HEK293T (cell line): ENCODE data around the gene KRT13.

Experiments used
- CTCF ChIA-PET: fragments of 350-600 bp; formaldehyde crosslinking; extraction: SDS; loops from one replicate; lab custom pipeline; 2021; ENCODE audit warnings: antibody characterized with exemption, inconsistent platforms; lab: Yijun Ruan, JAX
- POLR2A ChIA-PET: fragments of 350-600 bp; formaldehyde crosslinking; extraction: SDS; loops from one replicate; lab custom pipeline; 2020; ENCODE audit warnings: antibody characterized with exemption, inconsistent platforms; lab: Yijun Ruan, JAX
- DNase-seq: peaks from one replicate; pipeline ENCODE4 v3.0.0; 2012; ENCODE audit warnings: mixed read lengths; ENCODE audit errors: extremely low spot score
- ARNT ChIP-seq: fragments of 450-650 bp; IDR thresholded peaks from 2 replicates; pipeline ENCODE4 v1.6.1; 2017; ENCODE audit warnings: mild to moderate bottlenecking
- BHLHE40 ChIP-seq: fragments of 450-650 bp; IDR thresholded peaks from 2 replicates; pipeline ENCODE4 v1.6.1; 2016; ENCODE audit warnings: mild to moderate bottlenecking, moderate library complexity, borderline replicate concordance
- CTBP1 ChIP-seq: fragments of 450-650 bp; IDR thresholded peaks from 2 replicates; pipeline ENCODE4 v1.6.1; 2016; ENCODE audit warnings: borderline replicate concordance
- ELF4 ChIP-seq: fragments of 450-650 bp; IDR thresholded peaks from 2 replicates; pipeline ENCODE4 v1.6.1; 2017; ENCODE audit warnings: antibody characterized with exemption
- FOXA1 ChIP-seq: fragments of 450-650 bp; IDR thresholded peaks from 2 replicates; pipeline ENCODE4 v1.6.1; 2016; ENCODE audit warnings: mild to moderate bottlenecking
- FOXK2 ChIP-seq: fragments of 450-650 bp; IDR thresholded peaks from 2 replicates; pipeline ENCODE4 v1.6.1; 2016; ENCODE audit warnings: mild to moderate bottlenecking
- FOXM1 ChIP-seq: fragments of 450-650 bp; IDR thresholded peaks from 2 replicates; pipeline ENCODE4 v1.6.1; 2017; ENCODE audit warnings: mild to moderate bottlenecking, borderline replicate concordance
- HDGF ChIP-seq: fragments of 450-650 bp; IDR thresholded peaks from 2 replicates; pipeline ENCODE4 v1.6.1; 2017; ENCODE audit warnings: antibody characterized with exemption, borderline replicate concordance
- L3MBTL2 ChIP-seq: fragments of 450-650 bp; conservative IDR thresholded peaks from 2 replicates; pipeline ENCODE4 v1.6.1; 2016; ENCODE audit warnings: mild to moderate bottlenecking
- LEF1 ChIP-seq: fragments of 450-650 bp; IDR thresholded peaks from 2 replicates; pipeline ENCODE4 v1.6.1; 2017; ENCODE audit warnings: mild to moderate bottlenecking, borderline replicate concordance
- NFRKB ChIP-seq: fragments of 450-650 bp; IDR thresholded peaks from 2 replicates; pipeline ENCODE4 v1.6.1; 2016; ENCODE audit warnings: mild to moderate bottlenecking, moderate library complexity
- SP1 ChIP-seq: fragments of 450-650 bp; IDR thresholded peaks from 2 replicates; pipeline ENCODE4 v1.6.1; 2017
- SUZ12 ChIP-seq: fragments of 450-650 bp; IDR thresholded peaks from 2 replicates; pipeline ENCODE4 v1.6.1; 2016; ENCODE audit warnings: mild to moderate bottlenecking
- TARDBP ChIP-seq: fragments of 450-650 bp; IDR thresholded peaks from 2 replicates; pipeline ENCODE4 v1.6.1; 2016
- ZNF384 ChIP-seq: fragments of 450-650 bp; IDR thresholded peaks from 2 replicates; pipeline ENCODE4 v1.6.1; 2016
- TF ChIP-seq, protein P1 (sequence below): fragments of 450-650 bp; IDR thresholded peaks from 2 replicates; pipeline ENCODE4 v1.6.1; 2016

Gene KRT13

DNA sequence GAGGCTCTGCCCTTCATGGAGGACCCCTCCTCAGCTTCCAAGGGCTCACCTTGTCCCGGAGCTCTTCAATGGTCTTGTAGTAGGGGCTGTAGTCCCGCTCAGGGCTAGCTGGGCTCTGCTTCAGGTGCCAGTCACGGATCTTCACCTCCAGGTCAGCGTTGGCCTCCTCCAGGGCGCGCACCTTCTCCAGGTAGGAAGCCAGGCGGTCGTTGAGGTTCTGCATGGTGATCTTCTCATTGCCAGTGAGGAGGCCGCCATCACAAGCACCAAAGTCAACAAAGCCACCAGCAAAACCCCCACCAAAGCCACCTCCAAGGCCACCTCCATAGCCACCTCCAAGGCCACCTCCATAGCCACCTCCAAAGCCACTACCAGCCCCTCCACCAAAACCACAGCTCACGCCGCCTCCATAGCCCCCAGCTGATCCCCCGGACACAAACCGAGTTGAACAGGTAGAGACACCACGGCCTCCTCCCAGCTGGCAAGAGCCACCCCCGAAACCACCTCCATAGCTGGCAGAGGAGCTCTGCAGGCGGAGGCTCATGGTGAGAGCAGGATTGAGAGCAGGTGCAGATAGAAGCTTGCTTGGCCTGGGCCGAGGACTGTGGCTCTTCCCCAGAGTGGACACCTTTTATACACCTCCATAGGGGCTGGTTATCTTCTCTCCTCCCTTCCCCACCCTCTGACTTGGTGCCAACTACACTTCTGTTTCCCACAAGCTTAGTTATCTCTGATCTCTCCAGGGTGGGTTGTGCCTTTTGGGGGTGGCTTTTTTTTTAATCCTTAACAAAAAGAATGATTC, at the start of gene KRT13:
Gene KRT13, minus strand, starts transcription at position 606 of the 802 bp plus-strand sequence. Its CDS starts 62 bp downstream, at position 544.
- DNase-seq: no peak
- TF ChIP-seq FOXK2: no peak
- no peak for TF ChIP-seq FOXM1
- TF ChIP-seq L3MBTL2: no peak
- TF ChIP-seq SP1: no peak
- no peak for TF ChIP-seq FOXA1
- CTCF ChIA-PET: interaction anchor here (0.8 kb wide), 1 partner anchor 9 kb away, joined by 4 read pairs; no protein-coding TSS in a partner anchor
- POLR2A ChIA-PET: interaction anchor here (1.0 to 1.3 kb wide), 2 partner anchors 9 to 183 kb away, joined by 3 read pairs; no protein-coding TSS in a partner anchor

DNA sequence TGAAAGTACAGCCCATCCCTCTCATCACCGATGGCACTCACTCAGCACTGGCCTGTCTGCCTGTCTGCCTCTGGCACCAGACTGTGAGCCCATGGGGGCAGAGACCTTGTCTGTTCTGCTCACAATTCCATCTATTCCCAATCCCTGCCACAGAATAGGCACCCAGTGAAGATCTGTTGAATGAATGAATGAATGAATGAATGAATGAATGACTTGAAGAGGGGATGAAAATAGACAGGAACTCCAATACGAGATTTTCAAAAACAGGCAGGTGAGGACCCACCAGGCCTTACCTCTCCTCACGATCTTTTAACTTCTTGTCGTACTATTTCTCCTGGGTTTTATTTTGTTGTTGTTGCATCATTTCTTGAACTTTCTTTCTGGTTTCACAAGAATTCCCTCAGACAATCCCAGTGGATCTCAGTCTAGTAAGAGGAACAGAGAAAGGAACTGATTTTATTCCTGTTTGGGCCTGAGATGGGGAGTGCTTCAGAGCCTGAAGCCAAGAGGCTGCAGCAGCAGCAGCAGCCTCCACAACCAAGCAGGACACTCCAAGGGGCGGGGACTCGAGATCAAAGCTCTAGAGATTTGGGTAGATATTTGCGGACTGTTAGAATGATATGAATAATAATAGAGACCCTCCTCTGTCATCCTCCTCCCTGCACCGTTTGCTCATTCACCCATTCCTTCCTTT, 48.7 kb upstream of the KRT13 start:
- TF ChIP-seq SUZ12 (no peak), BHLHE40 (no peak), NFRKB (no peak), TARDBP (no peak)
- TF ChIP-seq, protein P1, sequence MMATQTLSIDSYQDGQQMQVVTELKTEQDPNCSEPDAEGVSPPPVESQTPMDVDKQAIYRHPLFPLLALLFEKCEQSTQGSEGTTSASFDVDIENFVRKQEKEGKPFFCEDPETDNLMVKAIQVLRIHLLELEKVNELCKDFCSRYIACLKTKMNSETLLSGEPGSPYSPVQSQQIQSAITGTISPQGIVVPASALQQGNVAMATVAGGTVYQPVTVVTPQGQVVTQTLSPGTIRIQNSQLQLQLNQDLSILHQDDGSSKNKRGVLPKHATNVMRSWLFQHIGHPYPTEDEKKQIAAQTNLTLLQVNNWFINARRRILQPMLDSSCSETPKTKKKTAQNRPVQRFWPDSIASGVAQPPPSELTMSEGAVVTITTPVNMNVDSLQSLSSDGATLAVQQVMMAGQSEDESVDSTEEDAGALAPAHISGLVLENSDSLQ: no peak
- ChIA-PET POLR2A (interaction anchor here (1.0 kb wide), 1 partner anchor 15 kb away, joined by 3 read pairs; no protein-coding TSS in a partner anchor), CTCF (interaction anchor here (1.0 kb wide), 1 partner anchor 95 kb away, joined by 5 read pairs; no protein-coding TSS in a partner anchor)
- no peak for DNase-seq

DNA sequence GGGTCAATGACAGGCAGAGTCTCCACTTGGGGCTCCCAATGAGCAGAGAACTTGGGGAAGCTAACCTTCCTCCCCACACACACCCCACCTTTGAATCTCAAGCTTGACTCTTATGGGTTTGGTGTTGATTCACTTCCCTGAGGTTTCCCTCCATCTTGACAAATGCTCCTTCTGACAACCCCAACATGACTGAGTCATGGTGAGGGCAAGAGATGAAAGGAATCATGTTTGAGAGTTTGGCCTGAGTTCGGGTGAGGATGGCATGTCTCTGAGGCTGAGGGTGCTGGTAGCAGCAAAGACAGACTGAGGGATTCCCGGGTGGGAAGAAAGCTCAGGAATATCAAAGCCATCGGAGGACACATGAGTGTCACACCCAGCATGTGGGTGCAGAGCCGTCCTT, 47.8 kb upstream of the KRT13 start:
- no peak for DNase-seq
- ChIA-PET CTCF (interaction anchor here (1.0 kb wide), 1 partner anchor 95 kb away, joined by 5 read pairs; no protein-coding TSS in a partner anchor), POLR2A (interaction anchor here (1.0 kb wide), 2 partner anchors 16 to 734 kb away, joined by 3 read pairs; no protein-coding TSS in a partner anchor)
- no peak for TF ChIP-seq ELF4
- no peak for TF ChIP-seq FOXA1
- TF ChIP-seq, protein P1: no peak
- TF ChIP-seq FOXM1: no peak
- TF ChIP-seq ARNT: no peak
- no peak for TF ChIP-seq SUZ12
- TF ChIP-seq LEF1: no peak
- TF ChIP-seq BHLHE40: no peak
- TF ChIP-seq CTBP1: no peak
- TF ChIP-seq HDGF: no peak
- TF ChIP-seq L3MBTL2: no peak
- no peak for TF ChIP-seq SP1
- no peak for TF ChIP-seq ZNF384

DNA sequence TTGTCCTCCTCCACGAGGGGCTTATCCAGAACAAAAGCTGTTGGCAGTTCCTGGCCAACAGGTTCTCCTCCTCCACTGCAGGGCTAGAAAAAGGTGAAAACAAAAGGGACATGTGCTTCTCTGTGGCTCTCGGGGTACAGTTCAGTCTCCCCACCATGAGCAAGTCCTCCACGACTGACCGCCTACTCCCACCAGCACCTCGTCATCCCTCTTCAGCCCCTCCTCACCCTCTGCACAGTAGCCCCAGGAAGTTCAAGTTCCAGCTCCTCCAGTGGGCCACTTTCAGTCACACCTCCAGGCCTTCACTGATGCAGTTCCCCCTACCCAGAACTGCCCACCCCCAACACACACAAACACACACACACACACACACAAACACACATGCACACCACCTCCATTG, 47.0 kb upstream of the KRT13 start:
- ChIA-PET POLR2A (interaction anchor here (1.0 to 1.6 kb wide), 2 partner anchors 96 to 734 kb away, joined by 3 to 4 read pairs; no protein-coding TSS in a partner anchor), CTCF (interaction anchor here (0.9 kb wide), 1 partner anchor 110 kb away, joined by 6 read pairs; no protein-coding TSS in a partner anchor)
- TF ChIP-seq FOXA1 (no peak), LEF1 (no peak), ZNF384 (no peak), SUZ12 (no peak), BHLHE40 (no peak), CTBP1 (no peak), FOXM1 (no peak), NFRKB (no peak)
- TF ChIP-seq, protein P1: no peak
- no peak for DNase-seq

GRCh38 chr17:41551365-41551764, 46.0 kb upstream of the KRT13 start:
- ChIA-PET POLR2A (interaction anchor here (1.6 kb wide), 1 partner anchor 97 kb away, joined by 4 read pairs; no protein-coding TSS in a partner anchor), CTCF (interaction anchor here (0.8 to 4.2 kb wide), 4 partner anchors 27 to 115 kb away, joined by 3 to 83 read pairs (median 4); no protein-coding TSS in a partner anchor)
- TF ChIP-seq SUZ12 (no peak), LEF1 (no peak), ELF4 (no peak), NFRKB (no peak), FOXM1 (no peak)

GRCh38 chr17:41549596-41550039, 44.2 kb upstream of the KRT13 start:
- POLR2A ChIA-PET: interaction anchor here (0.6 to 2.2 kb wide), 6 partner anchors 11 to 731 kb away, joined by 3 to 10 read pairs (median 4); no protein-coding TSS in a partner anchor
- DNase-seq: no peak
- no peak for TF ChIP-seq SP1
- no peak for TF ChIP-seq FOXA1
- no peak for TF ChIP-seq ARNT
- TF ChIP-seq LEF1: no peak
- TF ChIP-seq ZNF384: no peak
- TF ChIP-seq CTBP1: no peak
- no peak for TF ChIP-seq ELF4
- TF ChIP-seq BHLHE40: no peak
- TF ChIP-seq SUZ12: no peak
- TF ChIP-seq, protein P1: no peak
- no peak for TF ChIP-seq HDGF
- TF ChIP-seq L3MBTL2: no peak
- no peak for TF ChIP-seq TARDBP
- no peak for TF ChIP-seq FOXK2
- no peak for TF ChIP-seq NFRKB
- no peak for TF ChIP-seq FOXM1
- CTCF ChIA-PET: interaction anchor here (0.5 to 4.2 kb wide), 56 partner anchors 9 to 938 kb away, joined by 3 to 83 read pairs (median 4); partner anchors contain the start of genes KRT12, KRT36 and KRT9

More at GRCh38 chr17:41551365-41551764, 46.0 kb upstream of the KRT13 start:
- no peak for DNase-seq
